Neuron (in vitro differentiated cells): ENCODE data around the gene CIB4.
"Not testable (repeated sequence)": the region's sequence is repeated elsewhere in the genome, so short reads cannot be mapped to it uniquely, and the experiment has no call there.

Experiments used
- H2AFZ ChIP-seq: one replicate; pipeline ENCODE4 v1.6.1; 2013; ENCODE audit warnings: low read depth, mild to moderate bottlenecking, inconsistent platforms, low read length, moderate library complexity
- H3K27me3 ChIP-seq: one replicate; pipeline ENCODE4 v1.6.1; 2013; ENCODE audit warnings: low read length; ENCODE audit not compliant: insufficient read depth
- H3K36me3 ChIP-seq: one replicate; pipeline ENCODE4 v1.6.1; 2013; ENCODE audit warnings: low read length; ENCODE audit not compliant: insufficient read depth
- H3K4me1 ChIP-seq: one replicate; pipeline ENCODE4 v1.6.1; 2013; ENCODE audit warnings: low read length; ENCODE audit not compliant: insufficient read depth
- H3K4me3 ChIP-seq: 2 replicates; pipeline ENCODE4 v1.5.1; 2013; ENCODE audit warnings: mild to moderate bottlenecking, low read length, moderate library complexity
- H3K9me3 ChIP-seq: one replicate; pipeline ENCODE4 v1.6.1; 2013; ENCODE audit warnings: low read length

Gene CIB4

GRCh38 chr2:26575836-26576564 is 65.2 kb downstream of the CIB4 start:
- peaks cover 8% of the 10 kb centered on the region for H3K27me3 ChIP-seq
- H3K36me3 ChIP-seq = no peaks in the 10 kb centered on the region
- H3K4me3 ChIP-seq = no peak overlapping the region
- no peak overlapping the region for H2AFZ ChIP-seq
- no peaks in the 10 kb centered on the region for H3K4me1 ChIP-seq
- no peaks in the 10 kb centered on the region for H3K9me3 ChIP-seq

- Histone ChIP-seq H3K4me3 (no peak overlapping the region), H2AFZ (no peak overlapping the region), H3K36me3 (no peaks in the 10 kb centered on the region), H3K27me3 (peaks cover 11% of the 10 kb centered on the region), H3K9me3 (no peaks in the 10 kb centered on the region), H3K4me1 (no peaks in the 10 kb centered on the region)
Measured at GRCh38 chr2:26574900-26575560, 66.1 kb downstream of the CIB4 start.

- Histone ChIP-seq H2AFZ (no peak overlapping the region), H3K36me3 (no peaks in the 10 kb centered on the region), H3K27me3 (peaks cover 13% of the 10 kb centered on the region), H3K4me3 (no peak overlapping the region), H3K9me3 (no peaks in the 10 kb centered on the region), H3K4me1 (no peaks in the 10 kb centered on the region)
Measured at GRCh38 chr2:26574066-26574899, 66.9 kb downstream of the CIB4 start.

- H3K4me3 ChIP-seq = no peak overlapping the region
- no peaks in the 10 kb centered on the region for H3K36me3 ChIP-seq
- H3K9me3 ChIP-seq = no peaks in the 10 kb centered on the region
- H2AFZ ChIP-seq = no peak overlapping the region
- H3K27me3 ChIP-seq = peaks cover 13% of the 10 kb centered on the region
- H3K4me1 ChIP-seq = no peaks in the 10 kb centered on the region
Measured at GRCh38 chr2:26573241-26573925, 67.8 kb downstream of the CIB4 start.

- H3K4me3 ChIP-seq = no peak overlapping the region
- H3K36me3 ChIP-seq = no peaks in the 10 kb centered on the region
- peaks cover 2% of the 10 kb centered on the region for H3K4me1 ChIP-seq
- no peaks in the 10 kb centered on the region for H3K9me3 ChIP-seq
- no peak overlapping the region for H2AFZ ChIP-seq
- peaks cover 13% of the 10 kb centered on the region for H3K27me3 ChIP-seq
Measured at GRCh38 chr2:26572591-26572990, 68.6 kb downstream of the CIB4 start.

- Histone ChIP-seq H3K4me1 (peaks cover 2% of the 10 kb centered on the region), H3K9me3 (no peaks in the 10 kb centered on the region)
Measured at GRCh38 chr2:26571316-26571715, 69.8 kb downstream of the CIB4 start.

GRCh38 chr2:26570083-26570430 is 71.1 kb downstream of the CIB4 start:
- peaks cover 13% of the 10 kb centered on the region for H3K27me3 ChIP-seq

More at GRCh38 chr2:26571316-26571715, 69.8 kb downstream of the CIB4 start:
- Histone ChIP-seq H3K4me3 (no peak overlapping the region), H3K27me3 (peaks cover 10% of the 10 kb centered on the region), H3K36me3 (no peaks in the 10 kb centered on the region), H2AFZ (no peak overlapping the region)

GRCh38 chr2:26569216-26570082 is 71.7 kb downstream of the CIB4 start:
- Histone ChIP-seq H3K36me3 (no peaks in the 10 kb centered on the region), H3K4me1 (peaks cover 2% of the 10 kb centered on the region), H3K27me3 (peaks cover 13% of the 10 kb centered on the region), H3K4me3 (no peak overlapping the region), H3K9me3 (no peaks in the 10 kb centered on the region), H2AFZ (no peak overlapping the region)

More at GRCh38 chr2:26570083-26570430, 71.1 kb downstream of the CIB4 start:
- H3K9me3 ChIP-seq = no peaks in the 10 kb centered on the region
- no peaks in the 10 kb centered on the region for H3K36me3 ChIP-seq
- H2AFZ ChIP-seq = no peak overlapping the region
- H3K4me3 ChIP-seq = no peak overlapping the region
- peaks cover 2% of the 10 kb centered on the region for H3K4me1 ChIP-seq

GRCh38 chr2:26568076-26568890 is 72.9 kb downstream of the CIB4 start:
- Histone ChIP-seq H3K4me3 (no peak overlapping the region), H3K9me3 (no peaks in the 10 kb centered on the region), H2AFZ (no peak overlapping the region), H3K4me1 (peaks cover 2% of the 10 kb centered on the region), H3K27me3 (peaks cover 13% of the 10 kb centered on the region), H3K36me3 (no peaks in the 10 kb centered on the region)

GRCh38 chr2:26567534-26567933 is 73.6 kb downstream of the CIB4 start:
- Histone ChIP-seq H2AFZ (no peak overlapping the region), H3K36me3 (no peaks in the 10 kb centered on the region), H3K4me1 (peaks cover 2% of the 10 kb centered on the region), H3K27me3 (peaks cover 13% of the 10 kb centered on the region), H3K4me3 (no peak overlapping the region), H3K9me3 (no peaks in the 10 kb centered on the region)

- not testable (repeated sequence) for H3K4me1 ChIP-seq, H3K9me3 ChIP-seq, H2AFZ ChIP-seq, H3K36me3 ChIP-seq, H3K4me3 ChIP-seq
- H3K27me3 ChIP-seq = peaks cover 13% of the 10 kb centered on the region
Measured at GRCh38 chr2:26566731-26567130, 74.4 kb downstream of the CIB4 start.

- no peaks in the 10 kb centered on the region for H3K36me3 ChIP-seq
- H3K9me3 ChIP-seq = no peaks in the 10 kb centered on the region
- H2AFZ ChIP-seq = no peak overlapping the region
- H3K27me3 ChIP-seq = peaks cover 10% of the 10 kb centered on the region
- peaks cover 2% of the 10 kb centered on the region for H3K4me1 ChIP-seq
- no peak overlapping the region for H3K4me3 ChIP-seq
Measured at GRCh38 chr2:26566081-26566375, 75.1 kb downstream of the CIB4 start.
